DND-41 (cell line): ENCODE measurements around the gene TELO2.

Source experiments
- ATAC-seq: fragments of 200-7000 bp; cut with Tn5 transposase; 3 replicates; pipeline ENCODE4 v1.9.1; 2021; ENCODE audit warnings: low read depth; ENCODE audit not compliant: insufficient read depth
- DNase-seq: peaks from one replicate; pipeline ENCODE4 v3.0.0-alpha.2; 2020
- H2AFZ ChIP-seq: 2 replicates; pipeline ENCODE4 v1.6.0; 2012; ENCODE audit warnings: low read depth, low read length
- H3K27ac ChIP-seq: 2 replicates; pipeline ENCODE4 v1.5.1; 2012; ENCODE audit warnings: low read length, inconsistent platforms
- H3K27me3 ChIP-seq: fragments of 200-600 bp; sonication (generic); 2 replicates; pipeline ENCODE4 v1.6.0; 2012; ENCODE audit warnings: low read length, mild to moderate bottlenecking, inconsistent platforms; ENCODE audit not compliant: insufficient read depth, poor library complexity
- H3K36me3 ChIP-seq: 2 replicates; pipeline ENCODE4 v1.5.1; 2012; ENCODE audit warnings: low read length, inconsistent platforms; ENCODE audit not compliant: insufficient read depth
- H3K4me1 ChIP-seq: 2 replicates; pipeline ENCODE4 v1.5.1; 2012; ENCODE audit warnings: mild to moderate bottlenecking, low read length; ENCODE audit not compliant: insufficient read depth
- H3K4me2 ChIP-seq: 2 replicates; pipeline ENCODE4 v1.6.0; 2012; ENCODE audit warnings: mild to moderate bottlenecking, moderate library complexity, low read length, inconsistent platforms; ENCODE audit not compliant: insufficient read depth
- H3K4me3 ChIP-seq, 2 experiments: fragments of 200-600 bp in 1 of 2; shearing (Covaris generic) in 1 of 2; 2 replicates each; pipeline ENCODE4 v1.5.1; 2012 to 2016; ENCODE audit warnings: inconsistent platforms in 2 of 2, low read length in 2 of 2, mild to moderate bottlenecking in 2 of 2, low read depth in 1 of 2, moderate library complexity in 1 of 2
- H3K79me2 ChIP-seq: 2 replicates; pipeline ENCODE4 v1.6.0; 2012; ENCODE audit warnings: low read length, inconsistent platforms; ENCODE audit not compliant: insufficient read depth
- H3K9ac ChIP-seq: 2 replicates; pipeline ENCODE4 v1.6.0; 2012; ENCODE audit warnings: low read depth, mild to moderate bottlenecking, inconsistent platforms, low read length, moderate library complexity
- H3K9me3 ChIP-seq: 2 replicates; pipeline ENCODE4 v1.5.1; 2012; ENCODE audit warnings: low read length, moderate library complexity, mild to moderate bottlenecking, inconsistent platforms; ENCODE audit not compliant: insufficient read depth, severe bottlenecking
- H4K20me1 ChIP-seq: 2 replicates; pipeline ENCODE4 v1.6.0; 2012; ENCODE audit warnings: low read length; ENCODE audit not compliant: insufficient read depth
- EZH2 ChIP-seq: IDR thresholded peaks from 3 replicates; pipeline ENCODE4 v1.6.1; 2012; ENCODE audit warnings: borderline replicate concordance, low read depth, mild to moderate bottlenecking, moderate library complexity, low read length, inconsistent platforms; ENCODE audit not compliant: severe bottlenecking
- TF ChIP-seq, protein P1 (sequence below): IDR thresholded peaks from 2 replicates; pipeline ENCODE4 v1.5.1; 2012; ENCODE audit warnings: borderline replicate concordance, low read length, moderate library complexity, mild to moderate bottlenecking; ENCODE audit not compliant: poor library complexity, severe bottlenecking; ENCODE audit errors: extremely low read depth

Gene TELO2

DNA sequence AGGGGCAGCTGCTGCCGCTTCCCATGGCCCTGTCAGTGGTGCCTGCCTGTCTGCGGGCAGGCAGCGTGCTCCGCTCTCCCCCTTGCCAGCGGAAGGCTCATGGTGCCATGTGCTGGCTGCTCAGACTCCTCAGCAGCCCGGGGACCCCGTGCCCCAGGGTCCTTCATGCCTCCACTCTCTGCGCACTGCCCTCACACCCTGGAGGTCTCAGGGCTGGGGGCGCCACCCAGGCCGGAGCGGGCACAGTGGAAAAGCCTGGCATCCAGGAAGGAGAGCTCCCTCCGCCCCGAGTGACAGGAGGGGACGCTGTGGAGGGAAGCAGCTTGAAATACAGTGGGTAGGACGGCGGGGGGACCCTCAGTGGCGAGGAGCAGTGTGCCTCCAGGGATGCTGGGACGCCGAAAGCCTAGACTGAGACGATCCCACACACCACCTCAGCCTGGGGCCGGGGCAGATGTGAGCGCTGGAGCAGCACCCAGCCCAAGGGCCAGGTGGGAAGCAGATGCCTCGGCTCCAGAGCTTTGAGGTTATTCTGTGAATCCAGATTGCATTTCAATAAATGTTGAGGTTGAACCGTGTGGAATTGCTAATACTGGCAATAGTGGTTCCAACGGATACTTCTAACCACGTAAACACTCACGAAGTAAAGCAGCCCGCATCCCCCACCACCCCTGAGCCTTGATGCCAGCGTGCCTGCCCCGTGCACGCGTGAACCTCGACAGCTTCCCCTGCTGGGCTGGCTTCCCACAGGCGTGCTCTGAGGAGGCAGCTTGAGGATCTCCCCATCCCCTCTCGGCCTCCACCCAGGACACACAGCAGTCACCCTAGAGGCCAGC, 46.8 kb downstream of the TELO2 start:
- Histone ChIP-seq H3K79me2 (no peaks in the 10 kb centered on the region), H3K27me3 (no peaks in the 10 kb centered on the region), H3K4me1 (no peaks in the 10 kb centered on the region), H3K36me3 (no peaks in the 10 kb centered on the region), H3K27ac (no peak overlapping the region), H2AFZ (no peak overlapping the region), H3K4me2 (no peak overlapping the region), H3K9me3 (no peaks in the 10 kb centered on the region), H3K9ac (no peak overlapping the region), H4K20me1 (peaks cover 14% of the 10 kb centered on the region), H3K4me3 (no peak overlapping the region)
- TF ChIP-seq, protein P1, sequence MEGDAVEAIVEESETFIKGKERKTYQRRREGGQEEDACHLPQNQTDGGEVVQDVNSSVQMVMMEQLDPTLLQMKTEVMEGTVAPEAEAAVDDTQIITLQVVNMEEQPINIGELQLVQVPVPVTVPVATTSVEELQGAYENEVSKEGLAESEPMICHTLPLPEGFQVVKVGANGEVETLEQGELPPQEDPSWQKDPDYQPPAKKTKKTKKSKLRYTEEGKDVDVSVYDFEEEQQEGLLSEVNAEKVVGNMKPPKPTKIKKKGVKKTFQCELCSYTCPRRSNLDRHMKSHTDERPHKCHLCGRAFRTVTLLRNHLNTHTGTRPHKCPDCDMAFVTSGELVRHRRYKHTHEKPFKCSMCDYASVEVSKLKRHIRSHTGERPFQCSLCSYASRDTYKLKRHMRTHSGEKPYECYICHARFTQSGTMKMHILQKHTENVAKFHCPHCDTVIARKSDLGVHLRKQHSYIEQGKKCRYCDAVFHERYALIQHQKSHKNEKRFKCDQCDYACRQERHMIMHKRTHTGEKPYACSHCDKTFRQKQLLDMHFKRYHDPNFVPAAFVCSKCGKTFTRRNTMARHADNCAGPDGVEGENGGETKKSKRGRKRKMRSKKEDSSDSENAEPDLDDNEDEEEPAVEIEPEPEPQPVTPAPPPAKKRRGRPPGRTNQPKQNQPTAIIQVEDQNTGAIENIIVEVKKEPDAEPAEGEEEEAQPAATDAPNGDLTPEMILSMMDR: no peak
- TF ChIP-seq EZH2: no peak
- no peak for DNase-seq
- ATAC-seq: no peak

DNA sequence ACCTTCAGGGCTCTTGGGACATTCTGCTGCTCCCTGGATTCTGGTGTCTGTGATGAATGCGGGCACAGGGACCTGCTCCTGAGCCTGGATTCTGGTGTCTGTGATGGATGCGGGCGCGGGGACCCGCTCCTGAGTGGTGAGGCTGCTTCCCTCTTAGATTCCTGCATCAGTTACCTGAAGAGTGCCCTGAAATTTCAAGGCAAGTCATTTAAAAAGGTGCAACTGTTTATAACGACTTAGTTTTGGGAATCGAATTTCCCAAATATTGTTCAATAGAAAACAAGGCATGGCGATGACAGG, 47.3 kb downstream of the TELO2 start:
- H3K4me3 ChIP-seq: no peak overlapping the region
- H2AFZ ChIP-seq: no peak overlapping the region
- H3K4me2 ChIP-seq: no peak overlapping the region
- ATAC-seq (no peak), DNase-seq (no peak)
- no peak overlapping the region for H3K27ac ChIP-seq
- TF ChIP-seq EZH2: no peak
- TF ChIP-seq, protein P1: no peak
- H3K9ac ChIP-seq: no peak overlapping the region
- H4K20me1 ChIP-seq: peaks cover 14% of the 10 kb centered on the region
- H3K9me3 ChIP-seq: no peaks in the 10 kb centered on the region
- no peaks in the 10 kb centered on the region for H3K4me1 ChIP-seq
- H3K36me3 ChIP-seq: no peaks in the 10 kb centered on the region
- no peaks in the 10 kb centered on the region for H3K79me2 ChIP-seq
- H3K27me3 ChIP-seq: no peaks in the 10 kb centered on the region

DNA sequence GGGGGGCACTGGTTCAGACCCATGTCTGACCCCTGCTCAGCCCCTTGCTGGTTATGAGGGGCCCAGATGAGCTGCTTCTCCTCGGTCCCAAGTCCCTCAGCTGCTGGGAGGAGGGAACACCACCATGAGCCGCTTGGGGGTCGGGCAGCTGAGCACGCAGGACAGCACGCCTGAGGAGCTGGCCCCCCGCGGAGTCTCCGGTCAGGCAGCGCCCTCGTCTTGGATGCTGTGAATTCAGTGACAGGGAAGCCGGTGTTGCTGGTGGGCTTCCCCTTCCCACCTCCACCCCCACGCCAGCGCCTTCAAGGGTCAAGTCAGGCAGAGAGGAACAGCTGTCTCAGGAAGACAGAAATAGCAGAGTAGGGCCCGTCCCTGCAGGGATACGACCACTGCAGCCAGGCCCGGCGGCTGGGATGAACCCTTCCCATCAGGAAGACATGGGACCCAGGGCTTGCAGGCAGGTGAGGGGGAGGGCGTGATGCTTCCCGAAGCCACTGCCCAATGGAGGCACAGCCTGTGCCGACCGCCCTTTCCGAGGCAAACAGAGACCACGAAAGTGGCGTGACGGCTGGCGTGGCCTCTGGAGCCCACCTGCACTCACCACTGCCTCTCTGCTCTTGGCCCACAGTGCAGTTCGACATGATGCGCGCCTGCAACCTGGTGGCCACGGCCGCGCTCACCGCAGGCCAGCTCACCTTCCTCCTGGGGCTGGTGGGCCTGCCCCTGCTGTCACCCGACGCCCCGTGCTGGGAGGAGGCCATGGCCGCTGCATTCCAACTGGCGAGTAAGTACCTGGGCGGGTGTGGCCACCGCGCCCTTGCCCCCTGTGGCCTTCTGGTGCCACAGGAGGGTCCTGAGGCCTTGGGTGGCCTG, 48.4 kb downstream of the TELO2 start:
- Histone ChIP-seq H3K4me3 (no peak overlapping the region), H3K9ac (no peak overlapping the region), H3K36me3 (no peaks in the 10 kb centered on the region), H3K79me2 (no peaks in the 10 kb centered on the region), H3K27me3 (no peaks in the 10 kb centered on the region), H3K4me2 (no peak overlapping the region), H3K9me3 (no peaks in the 10 kb centered on the region), H2AFZ (no peak overlapping the region), H4K20me1 (peaks cover 13% of the 10 kb centered on the region), H3K27ac (no peak overlapping the region), H3K4me1 (no peaks in the 10 kb centered on the region)
- TF ChIP-seq, protein P1: no peak
- TF ChIP-seq EZH2: no peak
- no peak for ATAC-seq
- DNase-seq: no peak
